ENCODE results near the gene ZKSCAN3.
"Not testable (repeated sequence)": the region's sequence is repeated elsewhere in the genome, so short reads cannot be mapped to it uniquely, and the experiment has no call there.

GRCh38 chr6:28306363-28306762 lies 43.4 kb upstream of the ZKSCAN3 start:
- TF ChIP-seq FOXA1 (IDR thresholded peaks at IDR 0.05); BHLHE40 (IDR thresholded peaks at IDR 0.05; ENCODE audit: borderline replicate concordance); CTBP1 (IDR thresholded peaks at IDR 0.05; ENCODE audit: borderline replicate concordance); ELF4 (IDR thresholded peaks at IDR 0.05); FOXK2 (IDR thresholded peaks at IDR 0.05); ARNT (IDR thresholded peaks at IDR 0.05); NFRKB (IDR thresholded peaks at IDR 0.05); FOXM1 (IDR thresholded peaks at IDR 0.05; ENCODE audit: borderline replicate concordance); TARDBP (IDR thresholded peaks at IDR 0.05); SP1 (IDR thresholded peaks at IDR 0.05); LEF1 (IDR thresholded peaks at IDR 0.05; ENCODE audit: borderline replicate concordance); SUZ12 (IDR thresholded peaks at IDR 0.05): not testable (repeated sequence)

Measured in HEK293T (cell line).